HG03045 (cell line): ENCODE data around the gene PRICKLE2.
"Not testable (repeated sequence)": the region's sequence is repeated elsewhere in the genome, so short reads cannot be mapped to it uniquely, and the experiment has no call there.

ENCODE experiments used
- ATAC-seq: cut with Tn5 transposase; IDR thresholded peaks from one replicate; pipeline ENCODE4 v1.9.1; 2021; ENCODE audit warnings: mild to moderate bottlenecking, moderate library complexity; ENCODE audit not compliant: unreplicated experiment

Gene PRICKLE2

GRCh38 chr3:64105816-64106215 lies 119.5 kb downstream of the PRICKLE2 start:
- ATAC-seq: no peak

GRCh38 chr3:64104691-64105111 lies 120.6 kb downstream of the PRICKLE2 start:
- ATAC-seq: peak; percentile 65

GRCh38 chr3:64104006-64104405 lies 121.3 kb downstream of the PRICKLE2 start:
- ATAC-seq: no peak

- ATAC-seq: no peak
Measured at GRCh38 chr3:64103131-64103530, 122.1 kb downstream of the PRICKLE2 start.

GRCh38 chr3:64102147-64102546 lies 123.1 kb downstream of the PRICKLE2 start:
- ATAC-seq: no peak

GRCh38 chr3:64099316-64099715 lies 126.0 kb downstream of the PRICKLE2 start:
- ATAC-seq: no peak

DNA sequence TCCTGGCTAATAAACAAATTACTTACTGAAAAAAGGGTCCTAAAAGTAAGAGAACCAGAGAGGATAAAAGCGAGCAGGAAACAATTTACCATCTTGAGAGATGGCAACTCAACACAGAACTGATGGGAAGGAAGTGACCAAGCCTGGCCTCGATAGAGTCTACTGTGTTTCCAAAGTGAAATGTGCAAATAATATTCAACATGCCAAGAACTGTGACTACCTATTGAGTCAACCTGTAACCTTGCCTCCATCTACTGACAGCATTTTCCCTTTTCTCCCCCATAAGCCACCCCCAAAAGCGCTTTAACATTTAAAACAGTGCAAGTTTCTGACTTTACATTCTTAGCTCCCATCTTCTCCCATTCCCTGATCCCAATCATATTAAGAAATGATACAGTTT lies 126.6 kb downstream of the PRICKLE2 start:
- ATAC-seq: no peak

- ATAC-seq: no peak
Measured at GRCh38 chr3:64097920-64098319, 127.3 kb downstream of the PRICKLE2 start.

GRCh38 chr3:64095802-64096201 lies 129.5 kb downstream of the PRICKLE2 start:
- no peak for ATAC-seq

GRCh38 chr3:64094713-64095079 lies 130.6 kb downstream of the PRICKLE2 start:
- ATAC-seq: no peak

DNA sequence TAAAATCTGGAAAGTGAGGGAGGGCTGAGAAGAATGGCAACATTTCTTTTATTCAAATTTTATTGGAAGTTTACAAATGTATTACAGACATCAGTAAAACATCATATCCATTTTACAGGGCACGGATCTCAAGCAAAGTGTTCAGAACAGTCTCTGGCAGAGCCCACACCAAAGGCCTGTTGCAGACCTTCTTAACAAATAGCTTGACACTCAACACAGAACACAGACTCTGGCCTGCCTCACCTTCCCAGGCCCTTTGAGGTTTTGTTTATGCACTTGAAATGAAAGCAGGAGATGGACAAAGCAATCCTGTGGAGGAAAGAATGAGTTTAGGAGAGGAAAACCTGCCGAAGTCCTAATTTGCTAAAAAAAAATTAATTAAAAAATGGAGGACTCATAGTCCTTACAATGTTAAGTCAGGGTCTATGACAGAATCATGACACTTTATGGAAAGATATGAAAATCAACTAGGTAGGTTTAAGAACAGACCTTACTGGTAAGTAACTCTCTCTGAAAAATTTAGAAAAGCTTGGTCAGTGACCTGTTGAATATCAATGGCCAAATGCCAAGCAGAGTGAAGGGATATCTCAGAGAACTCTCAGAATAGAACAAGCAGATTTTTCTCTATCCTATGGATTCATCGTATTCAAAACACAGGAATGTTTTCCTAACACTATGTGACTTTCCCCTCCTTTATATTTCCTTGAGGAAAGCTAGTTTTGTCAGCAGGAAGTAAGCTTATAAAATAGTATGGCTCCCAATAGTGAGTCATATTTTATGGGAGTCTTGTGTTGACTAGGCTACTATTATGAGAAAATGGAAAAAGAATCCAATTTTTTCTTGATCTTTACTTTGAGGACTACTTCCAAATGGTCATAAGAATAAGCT lies 131.2 kb downstream of the PRICKLE2 start:
- ATAC-seq: no peak

DNA sequence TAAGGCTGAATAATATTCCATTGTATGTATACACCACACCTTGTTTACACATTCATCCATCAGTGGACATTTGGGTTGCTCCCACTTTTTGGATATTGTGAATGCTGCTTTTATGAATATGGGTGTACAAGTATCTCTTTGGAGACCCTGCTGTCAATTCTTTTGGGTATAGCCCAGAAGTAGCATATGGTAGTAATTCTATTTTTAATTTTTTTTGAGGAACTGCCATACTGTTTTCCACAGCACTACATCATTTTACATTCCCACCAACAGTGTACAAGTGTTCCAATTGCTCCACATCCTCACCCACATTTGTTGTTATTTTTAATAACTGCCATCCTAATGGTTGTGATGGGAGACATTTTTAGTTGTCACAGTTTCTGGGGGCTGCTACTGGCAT lies 132.1 kb downstream of the PRICKLE2 start:
- no peak for ATAC-seq

DNA sequence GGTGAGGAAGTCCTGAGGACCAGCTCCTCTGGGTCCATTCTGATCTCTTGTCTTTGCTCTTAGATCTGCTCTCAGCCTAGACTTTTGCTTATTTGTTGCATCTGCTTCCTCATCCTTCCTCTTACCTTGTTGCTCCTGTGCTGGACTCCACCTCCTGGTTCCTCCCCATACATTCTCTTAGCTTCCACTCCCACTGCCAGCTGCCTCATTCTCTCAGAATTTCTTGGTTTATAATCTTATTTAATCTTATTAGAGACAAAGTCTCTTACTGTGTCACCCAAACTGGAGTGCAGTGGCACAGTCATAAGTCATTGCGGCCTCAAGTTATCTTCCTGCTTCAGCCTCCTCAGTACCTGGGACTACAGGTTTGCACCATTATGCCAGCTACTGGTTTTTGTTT lies 133.8 kb downstream of the PRICKLE2 start:
- ATAC-seq: no peak

GRCh38 chr3:64089386-64089785 lies 135.9 kb downstream of the PRICKLE2 start:
- not testable (repeated sequence) for ATAC-seq

DNA sequence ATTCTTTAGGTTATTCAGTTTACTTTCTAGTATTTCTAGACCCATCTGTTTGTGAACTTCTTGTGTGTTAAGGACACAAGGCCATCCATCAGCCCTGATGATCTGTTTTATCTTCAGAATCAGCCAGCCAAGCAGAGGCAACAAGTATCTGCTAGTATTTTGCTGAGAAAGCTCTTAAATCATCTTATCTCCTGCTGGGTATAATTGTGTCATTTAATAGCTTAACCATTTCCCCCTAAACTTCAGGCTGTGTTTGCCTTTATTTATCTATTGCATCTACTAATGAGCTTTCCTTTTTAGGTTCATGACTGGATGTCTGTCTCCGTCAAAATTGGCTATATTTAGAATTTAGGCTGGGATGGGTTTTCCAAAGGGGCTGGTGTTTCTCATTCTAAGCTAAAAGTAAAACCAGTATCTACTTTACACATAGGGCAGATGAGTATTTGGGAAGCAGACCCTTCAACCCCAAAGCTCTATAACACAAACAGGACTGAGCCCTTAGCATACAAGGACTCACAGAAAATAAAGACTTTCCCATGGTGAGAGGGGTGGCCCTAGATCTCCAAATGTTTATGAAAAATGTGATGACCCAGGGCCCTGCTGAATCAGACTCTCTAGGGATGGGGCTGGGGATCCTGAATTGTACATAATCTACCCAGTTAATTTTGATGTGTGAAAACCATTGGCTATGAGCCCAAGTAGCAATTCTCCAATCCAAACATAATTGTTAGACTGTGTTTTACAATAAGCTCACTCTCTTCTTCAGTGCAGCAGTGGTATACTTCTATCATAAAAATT lies 136.7 kb downstream of the PRICKLE2 start:
- ATAC-seq: no peak

- ATAC-seq: no peak
Measured at GRCh38 chr3:64086479-64087252, 138.6 kb downstream of the PRICKLE2 start.

DNA sequence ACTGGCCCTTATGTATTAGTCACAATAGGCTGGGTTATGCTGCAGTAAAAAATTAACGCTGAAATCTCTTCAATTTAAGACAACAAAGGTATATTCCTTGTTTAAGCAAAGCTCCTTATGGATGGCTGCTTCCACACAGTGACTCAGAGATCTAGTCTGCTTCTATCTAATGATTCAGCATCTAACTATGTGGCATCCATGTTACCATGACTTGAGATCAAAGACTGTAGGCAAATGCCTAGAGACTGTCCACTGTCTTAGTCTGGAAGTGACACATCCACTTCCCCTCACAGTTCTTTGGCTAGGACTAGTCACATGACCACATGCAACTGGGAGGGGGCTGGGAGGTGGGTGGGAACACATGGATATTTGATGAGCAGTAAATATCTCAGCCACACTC lies 140.6 kb downstream of the PRICKLE2 start:
- ATAC-seq: no peak

- ATAC-seq: no peak
Measured at GRCh38 chr3:64083575-64083974, 141.7 kb downstream of the PRICKLE2 start.

GRCh38 chr3:64082961-64083541 lies 142.2 kb downstream of the PRICKLE2 start:
- no peak for ATAC-seq

DNA sequence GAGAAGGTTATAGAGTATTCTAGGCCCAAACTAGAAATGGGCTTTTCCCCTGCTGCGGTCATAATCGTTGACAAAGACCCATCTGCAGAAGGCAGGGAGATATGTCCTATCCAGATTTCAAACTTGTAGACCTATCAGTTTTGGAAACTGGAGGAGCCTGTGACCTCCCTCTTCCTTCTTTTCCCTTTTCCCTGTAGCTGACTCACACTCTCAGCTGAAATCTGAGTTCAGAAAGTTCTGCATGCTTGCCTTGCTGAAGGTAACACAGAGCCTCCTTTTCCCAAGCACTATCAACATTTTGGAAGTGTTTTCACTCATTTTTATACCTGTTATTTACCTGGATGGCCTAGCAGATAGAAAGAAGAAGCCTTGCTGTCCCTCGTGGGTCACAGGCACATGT lies 142.9 kb downstream of the PRICKLE2 start:
- ATAC-seq: no peak

DNA sequence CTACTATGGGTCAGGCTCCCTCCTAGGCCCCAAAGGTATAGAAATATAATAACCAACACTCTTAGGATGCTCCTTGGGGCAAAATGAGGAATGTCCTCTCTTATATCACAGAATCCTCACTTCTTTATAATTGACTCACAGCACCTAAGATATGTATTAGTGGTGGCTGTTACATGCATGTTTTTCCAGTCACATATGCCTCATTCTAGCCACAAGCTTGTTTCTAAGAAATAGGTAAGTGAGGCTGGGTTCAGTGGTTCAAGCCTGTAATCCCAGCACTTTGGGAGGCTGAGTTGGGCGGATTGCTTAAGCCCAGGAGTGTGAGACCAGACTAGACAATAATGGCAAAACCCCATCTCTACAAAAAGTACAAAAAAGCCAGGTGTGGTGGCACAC lies 144.0 kb downstream of the PRICKLE2 start:
- ATAC-seq: no peak
